Prostate gland (tissue), 2 donors: ENCODE data around the gene CYTL1. TPM values are rescaled to one million over a fixed set of nuclear protein-coding genes. Genes with fewer than 3 reads are reported as not detected.

Source experiments
- DNase-seq: peaks from one replicate; pipeline ENCODE4 v3.0.0-alpha.2; 2019; ENCODE audit warnings: low spot score
- H3K27ac ChIP-seq, 2 donors: fragments of 200-600 bp; sonication (generic); 2 replicates each; pipeline ENCODE4 v1.5.1; 2017 to 2019
- H3K27me3 ChIP-seq: fragments of 200-600 bp; sonication (generic); replicated peaks from 2 replicates; pipeline ENCODE4 v1.5.1; 2019; ENCODE audit not compliant: insufficient read depth
- H3K36me3 ChIP-seq, 2 donors: fragments of 200-600 bp; sonication (generic); 1 replicate in 1 of 2; 2 replicates in 1 of 2; pipeline versions ENCODE4 v1.5.1 to v1.8.1; 2017 to 2019
- H3K4me1 ChIP-seq: fragments of 200-600 bp; sonication (generic); replicated peaks from 2 replicates; pipeline ENCODE4 v1.5.1; 2019
- H3K4me3 ChIP-seq, 2 donors: fragments of 200-600 bp; sonication (generic); 2 replicates each; pipeline ENCODE4 v1.5.1; 2017 to 2019
- H3K9me3 ChIP-seq: fragments of 200-600 bp; sonication (generic); 2 replicates; pipeline ENCODE4 v1.5.1; 2017
- CTCF ChIP-seq, 4 experiments: fragments of 200-600 bp in 2 of 4; fragments of 450-650 bp in 2 of 4; sonication (generic) in 2 of 4; IDR thresholded peaks; 1 replicate in 3 of 4; 2 replicates in 1 of 4; pipeline ENCODE4 v1.5.1; 2016 to 2019; ENCODE audit warnings: antibody characterized with exemption in 4 of 4, mild to moderate bottlenecking in 2 of 4, moderate library complexity in 2 of 4
- POLR2A ChIP-seq: fragments of 450-650 bp; IDR thresholded peaks from one replicate; pipeline ENCODE4 v1.6.1; 2016; ENCODE audit warnings: antibody characterized with exemption, mild to moderate bottlenecking
- POLR2AphosphoS5 ChIP-seq: sonication (generic); formaldehyde crosslinking; IDR thresholded peaks from one replicate; pipeline ENCODE4 v1.6.1; 2017; ENCODE audit warnings: antibody characterized with exemption
- WGBS: methylation state at CpG from one replicate; pipeline ENCODE4 v1.1.5; 2018; 5-methylcytosine and 5-hydroxymethylcytosine counted together
- intact Hi-C: fragments of 100-400 bp; cut with DNase I; formaldehyde crosslinking; loops from one replicate; pipeline ENCODE4 v1.14.2; 2022
- total RNA-seq, 2 donors: library from RNA; depleted of rRNA; stranded (reverse); fragments of >200 nt; gene quantifications; one replicate each; pipeline ENCODE4 v1.1.0, GENCODE V29; 2016

The CYTL1 gene
- total RNA-seq, 2 donors from 2014 or later, result 1.4 to 2.2 TPM

GRCh38 chr4:5029447-5029846 lies 10.2 kb upstream of the CYTL1 start:
- Histone ChIP-seq H3K9me3 (no peaks in the 10 kb centered on the region), H3K4me1 (no peaks in the 10 kb centered on the region), H3K4me3 (no peak overlapping the region), H3K27ac (no peak overlapping the region), H3K27me3 (no peaks in the 10 kb centered on the region), H3K36me3 (no peaks in the 10 kb centered on the region)
- intact Hi-C loops, result no loop called here
- WGBS, result 83% methylated on average over 8 of the region's 8 CpGs
- no peak for DNase-seq
- TF ChIP-seq CTCF (IDR thresholded peaks at IDR 0.05), result no peak
- TF ChIP-seq POLR2AphosphoS5, result no peak
- no peak for TF ChIP-seq POLR2A

GRCh38 chr4:5028480-5028879 lies 9.2 kb upstream of the CYTL1 start:
- H3K9me3 ChIP-seq, result no peaks in the 10 kb centered on the region
- H3K27ac ChIP-seq, result no peak overlapping the region
- H3K4me3 ChIP-seq, result no peak overlapping the region
- no peaks in the 10 kb centered on the region for H3K36me3 ChIP-seq
- TF ChIP-seq CTCF (IDR thresholded peaks at IDR 0.05) (no peak), POLR2A (no peak), POLR2AphosphoS5 (no peak)
- 96% methylated on average over 2 of the region's 2 CpGs for WGBS
- H3K4me1 ChIP-seq, result no peaks in the 10 kb centered on the region
- intact Hi-C loops, result no loop called here
- no peak for DNase-seq
- H3K27me3 ChIP-seq, result no peaks in the 10 kb centered on the region

- DNase-seq, result no peak
These were observed 8.1 kb upstream of the CYTL1 start for GRCh38 chr4:5027346-5027745.

GRCh38 chr4:5026371-5026770 lies 7.1 kb upstream of the CYTL1 start:
- 91% methylated on average over 3 of the region's 3 CpGs for WGBS
- no peak for DNase-seq
- no peaks in the 10 kb centered on the region for H3K36me3 ChIP-seq
- intact Hi-C loops, result no loop called here
- H3K4me1 ChIP-seq, result no peaks in the 10 kb centered on the region
- H3K27ac ChIP-seq, result no peak overlapping the region
- H3K4me3 ChIP-seq, result no peak overlapping the region
- no peaks in the 10 kb centered on the region for H3K9me3 ChIP-seq
- no peak for TF ChIP-seq POLR2AphosphoS5
- no peak for TF ChIP-seq CTCF (IDR thresholded peaks at IDR 0.05)
- no peak for TF ChIP-seq POLR2A
- H3K27me3 ChIP-seq, result no peaks in the 10 kb centered on the region

More at GRCh38 chr4:5027346-5027745, 8.1 kb upstream of the CYTL1 start:
- Histone ChIP-seq H3K9me3 (no peaks in the 10 kb centered on the region), H3K27me3 (no peaks in the 10 kb centered on the region), H3K4me1 (no peaks in the 10 kb centered on the region), H3K27ac (no peak overlapping the region), H3K36me3 (no peaks in the 10 kb centered on the region), H3K4me3 (no peak overlapping the region)
- intact Hi-C loops, result no loop called here
- TF ChIP-seq POLR2AphosphoS5, result no peak

- Histone ChIP-seq H3K27ac (no peak overlapping the region), H3K4me3 (no peak overlapping the region), H3K9me3 (no peaks in the 10 kb centered on the region), H3K4me1 (no peaks in the 10 kb centered on the region), H3K27me3 (peaks cover 2% of the 10 kb centered on the region), H3K36me3 (no peaks in the 10 kb centered on the region)
- TF ChIP-seq POLR2AphosphoS5 (no peak), CTCF (IDR thresholded peaks at IDR 0.05) (no peak)
- WGBS, result 66% methylated on average over 6 of the region's 6 CpGs
- intact Hi-C loops, result no loop called here
- no peak for DNase-seq
These were observed 5.4 kb upstream of the CYTL1 start for GRCh38 chr4:5024673-5025072.
